ENCODE measurements around the gene EEFSEC. TPM values are rescaled to one million over a fixed set of nuclear protein-coding genes. Genes with fewer than 3 reads are reported as not detected.

Gene EEFSEC
- polyA plus RNA-seq, 12 donors = 13.4 to 22.2 (median 15.3) TPM; not detected in 1

DNA sequence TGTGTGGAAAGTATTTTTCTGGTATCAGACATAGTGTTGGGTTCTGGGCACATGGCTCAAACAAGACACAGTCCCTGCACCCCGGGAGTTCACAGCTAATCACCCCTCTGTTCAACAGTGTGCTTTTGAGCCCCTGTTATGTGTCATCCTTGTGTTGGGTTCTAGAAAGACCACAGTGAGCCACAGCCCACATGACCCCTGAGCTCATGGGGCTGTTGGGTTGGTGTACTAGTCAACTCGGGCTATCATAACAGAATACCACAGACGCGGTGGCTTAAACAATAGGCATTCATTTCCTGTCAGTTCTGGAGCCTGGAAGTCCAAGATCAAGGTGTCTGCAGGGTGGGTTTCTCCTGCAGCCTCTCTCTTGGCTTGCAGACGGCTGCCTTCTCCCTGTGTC lies 213.4 kb downstream of the EEFSEC start:
- no peak for DNase-seq

DNA sequence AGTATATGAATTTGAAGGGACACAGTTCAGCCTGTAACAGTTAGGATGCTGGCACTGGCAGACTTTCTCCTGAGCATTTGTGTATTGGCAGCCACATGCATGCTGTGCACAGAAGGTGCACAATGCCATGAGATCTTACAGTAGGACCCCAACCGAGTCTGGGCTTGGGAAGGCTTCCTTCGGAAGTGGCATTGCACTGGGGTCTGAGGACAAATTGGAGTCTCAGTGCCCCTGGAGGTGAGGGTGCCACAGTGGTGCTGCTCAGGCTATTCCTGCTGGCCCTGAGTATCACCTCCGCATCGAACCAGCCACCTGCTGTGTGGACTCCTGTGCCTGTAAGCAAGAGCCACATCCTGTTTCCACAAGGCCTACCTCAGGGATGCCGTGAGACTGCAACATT lies 213.9 kb downstream of the EEFSEC start:
- no peak for DNase-seq

DNA sequence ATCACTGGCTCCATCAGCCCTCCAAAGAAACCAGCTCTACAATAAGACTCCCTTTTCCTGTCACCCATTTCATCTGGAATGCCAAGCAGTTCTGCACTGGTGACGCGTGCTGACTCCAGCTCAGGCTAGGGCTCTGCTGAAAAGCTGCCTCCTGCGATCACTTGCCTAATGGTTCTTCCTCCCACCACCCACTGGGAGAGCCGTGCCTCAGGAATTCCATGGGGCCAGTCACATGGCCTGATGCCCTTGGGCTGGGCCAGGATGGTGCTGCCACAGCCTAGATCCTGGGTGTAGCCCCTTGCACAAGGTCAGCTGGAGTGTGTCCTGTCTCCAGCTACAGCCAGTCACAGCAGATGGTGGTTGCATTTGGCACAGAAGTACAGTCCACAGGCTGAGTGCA lies 214.5 kb downstream of the EEFSEC start:
- DNase-seq = no peak

GRCh38 chr3:128368626-128369025 lies 215.3 kb downstream of the EEFSEC start:
- no peak for DNase-seq

GRCh38 chr3:128369121-128369703 lies 215.9 kb downstream of the EEFSEC start:
- DNase-seq = no peak

DNA sequence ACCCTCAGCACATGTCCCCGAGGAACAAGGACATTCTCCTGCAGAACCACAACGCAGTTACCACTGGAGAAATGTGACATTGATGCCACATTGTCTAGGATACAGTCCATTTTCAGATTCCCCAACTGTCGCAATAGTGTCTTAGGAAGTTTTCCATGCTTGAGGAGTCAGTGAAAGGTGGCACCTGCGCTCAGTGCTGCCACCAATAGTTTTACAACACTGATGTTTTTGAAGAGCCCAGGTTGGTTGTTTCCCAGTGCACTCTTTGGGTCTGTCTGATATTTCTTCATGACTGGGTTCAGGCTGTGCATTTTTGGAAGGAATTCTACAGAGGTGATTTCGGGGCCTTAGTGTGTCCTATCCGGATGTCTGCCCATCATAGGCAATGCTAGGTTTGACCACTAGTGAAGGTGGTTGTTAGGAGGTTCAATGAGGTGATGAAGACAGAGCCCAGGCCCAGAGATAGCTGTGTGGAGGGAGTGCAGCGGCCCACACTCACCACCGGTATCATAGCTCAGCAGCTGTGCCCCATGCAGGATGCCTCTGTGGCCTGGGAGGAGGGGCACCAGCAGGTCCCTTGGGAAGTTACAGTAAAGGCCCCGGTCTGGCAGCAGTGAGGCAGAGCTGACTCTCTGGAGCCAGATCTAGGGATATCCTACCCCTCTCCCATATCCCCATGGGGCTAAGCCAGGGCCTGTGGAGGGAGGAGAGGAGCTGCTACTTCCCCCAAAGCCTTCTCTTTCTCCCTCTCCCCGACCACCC lies 216.8 kb downstream of the EEFSEC start:
- no peak for DNase-seq

DNA sequence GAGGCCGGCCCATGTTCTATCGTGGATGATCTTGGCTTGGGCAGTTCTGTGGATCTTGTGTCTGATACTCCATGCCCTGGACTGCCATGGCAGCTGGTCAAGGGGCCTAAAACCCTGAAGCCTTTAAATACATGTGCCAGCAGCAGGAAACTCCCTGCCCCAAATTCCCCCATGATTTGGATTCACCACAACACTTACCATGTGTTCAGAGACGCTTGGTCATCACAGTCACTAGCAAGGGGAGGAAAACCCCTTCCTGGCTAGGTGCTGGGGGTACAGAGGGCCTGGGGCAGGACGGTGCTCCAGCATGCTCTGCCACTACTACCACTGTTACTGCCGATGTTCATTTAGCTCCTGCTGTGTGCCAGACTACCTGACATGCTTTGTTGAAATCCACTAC lies 219.0 kb downstream of the EEFSEC start:
- no peak for DNase-seq

DNA sequence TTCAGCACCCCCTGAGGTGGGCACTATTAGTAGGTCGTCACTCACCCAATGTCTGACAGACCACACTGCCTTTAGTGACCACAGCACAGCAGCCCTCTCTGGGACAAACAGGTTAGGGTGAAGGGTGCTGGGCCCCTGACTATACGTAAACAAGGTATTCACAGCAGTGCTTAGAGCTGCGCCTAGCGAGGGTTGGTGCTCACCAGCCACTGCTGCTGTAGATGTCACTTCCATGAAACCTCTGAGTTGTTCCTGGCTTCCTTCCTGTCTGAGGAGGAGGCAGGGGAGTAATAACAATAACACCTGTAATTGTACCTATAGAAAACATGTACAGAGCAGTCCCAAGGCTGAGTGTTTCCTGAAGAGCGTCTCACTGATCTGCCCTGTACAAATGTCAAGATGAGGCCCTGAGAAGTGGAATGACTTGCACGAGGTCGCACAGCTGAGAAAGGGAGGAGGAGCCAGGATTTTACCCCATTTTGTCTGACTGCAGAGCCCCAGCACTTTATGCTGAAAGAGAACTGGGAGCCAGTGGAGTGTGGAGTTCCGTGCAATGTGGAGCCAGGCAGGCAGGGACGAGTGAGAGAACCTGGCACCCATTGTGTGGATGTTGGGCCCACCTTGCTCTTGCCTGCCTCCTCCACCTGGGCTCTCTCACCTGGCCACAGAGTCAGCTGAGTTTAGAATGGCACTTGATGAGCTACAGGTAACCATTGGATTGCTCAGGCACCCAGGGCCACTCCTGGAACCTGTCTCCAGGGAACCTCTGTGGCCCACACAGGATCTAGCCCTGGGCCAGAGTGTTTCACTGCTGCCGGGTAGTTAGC lies 219.6 kb downstream of the EEFSEC start:
- DNase-seq = no peak

GRCh38 chr3:128374746-128375445 lies 221.6 kb downstream of the EEFSEC start:
- no peak for DNase-seq

GRCh38 chr3:128376516-128376915 lies 223.2 kb downstream of the EEFSEC start:
- no peak for DNase-seq

DNA sequence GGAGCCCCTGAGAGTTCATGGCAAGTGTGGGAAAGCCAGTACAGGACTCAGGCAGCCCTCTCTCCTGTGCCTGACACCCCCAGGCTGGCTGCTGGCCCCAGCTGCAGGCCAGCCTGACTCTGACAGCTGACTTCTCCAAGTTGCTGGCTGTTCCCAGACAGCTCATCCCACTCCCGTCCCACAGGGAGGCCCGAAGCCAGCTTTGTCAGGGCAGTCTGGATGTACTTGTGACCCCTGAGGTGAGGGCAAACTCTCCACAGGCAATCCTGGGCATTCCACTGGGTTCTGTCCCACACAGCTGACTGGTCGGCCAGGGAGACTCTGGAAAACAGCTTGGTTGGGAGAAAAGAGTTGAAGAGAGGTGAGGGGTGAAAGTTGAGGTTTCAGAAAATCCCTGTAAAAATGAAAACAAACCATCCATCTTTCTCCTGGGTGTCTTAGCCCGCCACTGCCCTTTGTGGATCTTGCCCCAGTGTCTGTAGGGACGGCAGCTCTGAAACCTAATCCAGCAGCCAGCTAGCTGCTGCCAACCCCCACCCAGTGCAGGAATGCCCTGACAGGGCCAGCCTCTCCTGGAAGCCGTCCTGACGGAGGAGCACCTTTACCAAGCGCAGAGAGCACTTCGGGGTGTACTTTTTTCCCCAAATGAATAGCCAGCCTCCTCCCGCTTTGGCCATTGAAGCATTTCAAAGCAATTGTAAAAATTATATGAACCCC lies 225.5 kb downstream of the EEFSEC start:
- DNase-seq = no peak

- no peak for DNase-seq
These were observed 226.3 kb downstream of the EEFSEC start for GRCh38 chr3:128379367-128380160.

- DNase-seq = no peak
These were observed 227.0 kb downstream of the EEFSEC start for GRCh38 chr3:128380295-128380694.

- no peak for DNase-seq
These were observed 227.4 kb downstream of the EEFSEC start for GRCh38 chr3:128380719-128381118.

DNA sequence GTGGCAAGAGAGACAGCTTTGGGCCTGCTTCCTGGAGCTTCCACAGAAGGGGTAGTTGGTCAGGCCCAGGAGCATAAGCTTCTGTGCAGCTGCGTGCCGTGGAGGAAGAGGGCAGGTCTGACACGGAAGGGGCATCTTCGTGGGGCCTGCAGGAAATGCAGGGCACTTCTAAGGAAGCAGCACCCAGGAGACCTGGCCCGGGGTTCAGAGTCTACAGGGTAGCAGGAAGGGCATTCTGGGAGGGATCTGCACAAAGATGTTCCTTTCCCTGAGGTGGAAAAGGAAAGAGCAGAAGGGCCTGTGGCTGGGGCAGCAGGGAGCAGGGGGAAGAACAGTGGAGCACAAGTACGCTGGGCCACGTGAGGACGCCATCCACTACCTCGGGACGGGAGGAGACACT lies 228.3 kb downstream of the EEFSEC start:
- no peak for DNase-seq

GRCh38 chr3:128382221-128382807 lies 229.0 kb downstream of the EEFSEC start:
- DNase-seq = no peak

DNA sequence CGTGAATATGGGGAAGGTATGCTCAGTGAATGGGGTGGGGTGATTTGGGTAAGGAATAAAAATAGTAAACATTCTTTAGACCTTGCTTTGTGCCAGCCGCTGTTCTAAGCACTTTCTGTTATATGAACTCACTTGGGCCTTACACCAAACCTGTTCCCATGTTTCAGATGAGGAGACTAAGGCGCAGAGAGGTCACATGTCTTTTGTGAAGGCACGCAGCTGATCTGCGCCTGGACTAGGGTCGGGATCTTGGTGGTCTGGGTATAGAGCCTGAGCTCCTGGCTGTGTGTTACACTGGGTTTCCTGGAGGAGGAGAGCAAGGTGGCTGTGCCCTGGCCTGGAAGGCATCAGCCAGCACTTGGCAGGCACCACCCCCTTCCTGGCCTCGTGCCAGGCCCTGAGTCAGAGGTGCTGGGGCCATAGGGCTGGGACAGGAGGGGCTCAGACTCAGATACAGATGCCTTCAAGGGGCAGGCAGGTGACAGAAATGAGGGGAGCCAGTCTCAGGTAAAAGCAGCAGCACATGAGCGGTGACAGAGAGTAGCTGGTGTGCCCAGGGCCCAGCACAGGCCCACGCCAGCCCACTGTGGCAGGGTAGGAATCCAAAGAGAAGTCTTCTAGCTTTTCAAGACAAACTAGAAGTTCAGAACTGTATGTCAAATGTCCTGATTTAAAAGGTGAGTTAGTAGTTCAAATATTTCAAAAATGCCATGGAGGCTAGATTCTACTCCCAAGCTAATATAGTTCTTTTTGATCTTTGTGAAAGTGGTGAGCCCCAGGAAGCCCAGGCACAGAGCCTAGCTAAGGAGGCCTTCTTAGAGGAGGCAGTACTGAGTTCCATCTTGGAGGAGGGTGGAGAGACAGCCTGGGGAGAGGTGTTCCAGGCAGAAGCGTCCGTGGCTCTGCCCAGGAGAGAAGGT lies 230.3 kb downstream of the EEFSEC start:
- no peak for DNase-seq

- no peak for DNase-seq
These were observed 232.0 kb downstream of the EEFSEC start for GRCh38 chr3:128385080-128385832.

Measured in muscle of arm (tissue), 12 donors.